Measurements from ENCODE around the gene RAB24. TPM values are rescaled to one million over a fixed set of nuclear protein-coding genes. Genes with fewer than 3 reads are reported as not detected.

Gene RAB24
- total RNA-seq, 1 donor from 2014 or later = 15.9 TPM

GRCh38 chr5:177294632-177295031 is 8.9 kb downstream of the RAB24 start:
- Mint-ChIP-seq H3K27me3 (ENCODE audit: unreplicated experiment) (peaks cover 8% of the 10 kb centered on the region), H3K4me3 (ENCODE audit: unreplicated experiment) (no peak overlapping the region), H3K36me3 (ENCODE audit: low read depth, unreplicated experiment) (peaks cover 34% of the 10 kb centered on the region), H3K27ac (ENCODE audit: unreplicated experiment) (peak overlapping the region; percentile 18), H3K4me1 (ENCODE audit: unreplicated experiment) (peaks cover 46% of the 10 kb centered on the region), H3K9me3 (ENCODE audit: unreplicated experiment) (no peaks in the 10 kb centered on the region)
- DNase-seq (ENCODE audit: low spot score) = no peak
- no peak for TF ChIP-seq CTCF (IDR thresholded peaks at IDR 0.05; ENCODE audit: unreplicated experiment)

GRCh38 chr5:177293819-177294581 is 9.5 kb downstream of the RAB24 start:
- H3K27ac Mint-ChIP-seq (ENCODE audit: unreplicated experiment) = peak overlapping the region; percentile 18
- peaks cover 7% of the 10 kb centered on the region for H3K27me3 Mint-ChIP-seq (ENCODE audit: unreplicated experiment)
- no peak overlapping the region for H3K4me3 Mint-ChIP-seq (ENCODE audit: unreplicated experiment)
- H3K4me1 Mint-ChIP-seq (ENCODE audit: unreplicated experiment) = peaks cover 41% of the 10 kb centered on the region
- H3K9me3 Mint-ChIP-seq (ENCODE audit: unreplicated experiment) = no peaks in the 10 kb centered on the region
- no peak for TF ChIP-seq CTCF (IDR thresholded peaks at IDR 0.05; ENCODE audit: unreplicated experiment)
- peaks cover 34% of the 10 kb centered on the region for H3K36me3 Mint-ChIP-seq (ENCODE audit: low read depth, unreplicated experiment)
- no peak for DNase-seq (ENCODE audit: low spot score)

GRCh38 chr5:177291735-177292134 is 11.8 kb downstream of the RAB24 start:
- Mint-ChIP-seq H3K4me1 (ENCODE audit: unreplicated experiment) (peaks cover 24% of the 10 kb centered on the region), H3K27me3 (ENCODE audit: unreplicated experiment) (peaks cover 5% of the 10 kb centered on the region), H3K4me3 (ENCODE audit: unreplicated experiment) (peak overlapping the region; percentile 11), H3K36me3 (ENCODE audit: low read depth, unreplicated experiment) (peaks cover 30% of the 10 kb centered on the region), H3K9me3 (ENCODE audit: unreplicated experiment) (no peaks in the 10 kb centered on the region), H3K27ac (ENCODE audit: unreplicated experiment) (no peak overlapping the region)
- no peak for DNase-seq (ENCODE audit: low spot score)
- TF ChIP-seq CTCF (IDR thresholded peaks at IDR 0.05; ENCODE audit: unreplicated experiment) = no peak

- H3K27me3 Mint-ChIP-seq (ENCODE audit: unreplicated experiment) = peaks cover 3% of the 10 kb centered on the region
- TF ChIP-seq CTCF (IDR thresholded peaks at IDR 0.05; ENCODE audit: unreplicated experiment) = no peak
- no peaks in the 10 kb centered on the region for H3K9me3 Mint-ChIP-seq (ENCODE audit: unreplicated experiment)
- peaks cover 17% of the 10 kb centered on the region for H3K4me1 Mint-ChIP-seq (ENCODE audit: unreplicated experiment)
- H3K36me3 Mint-ChIP-seq (ENCODE audit: low read depth, unreplicated experiment) = peaks cover 30% of the 10 kb centered on the region
- H3K27ac Mint-ChIP-seq (ENCODE audit: unreplicated experiment) = peak overlapping the region; percentile 15
- H3K4me3 Mint-ChIP-seq (ENCODE audit: unreplicated experiment) = no peak overlapping the region
- DNase-seq (ENCODE audit: low spot score) = no peak
These were observed 12.5 kb downstream of the RAB24 start for GRCh38 chr5:177290816-177291596.

GRCh38 chr5:177288191-177288590 is 15.3 kb downstream of the RAB24 start:
- TF ChIP-seq CTCF (IDR thresholded peaks at IDR 0.05; ENCODE audit: unreplicated experiment) = no peak
- H3K27ac Mint-ChIP-seq (ENCODE audit: unreplicated experiment) = no peak overlapping the region
- H3K27me3 Mint-ChIP-seq (ENCODE audit: unreplicated experiment) = peaks cover 2% of the 10 kb centered on the region
- H3K4me3 Mint-ChIP-seq (ENCODE audit: unreplicated experiment) = no peak overlapping the region
- no peaks in the 10 kb centered on the region for H3K4me1 Mint-ChIP-seq (ENCODE audit: unreplicated experiment)
- peaks cover 33% of the 10 kb centered on the region for H3K36me3 Mint-ChIP-seq (ENCODE audit: low read depth, unreplicated experiment)
- H3K9me3 Mint-ChIP-seq (ENCODE audit: unreplicated experiment) = no peaks in the 10 kb centered on the region
- no peak for DNase-seq (ENCODE audit: low spot score)
